ENCODE data around the gene SMYD3. TPM values are rescaled to one million over a fixed set of nuclear protein-coding genes. Genes with fewer than 3 reads are reported as not detected.

Gene SMYD3
- polyA plus RNA-seq, 1 donor from 2014 or later, result 35.9 TPM

DNA sequence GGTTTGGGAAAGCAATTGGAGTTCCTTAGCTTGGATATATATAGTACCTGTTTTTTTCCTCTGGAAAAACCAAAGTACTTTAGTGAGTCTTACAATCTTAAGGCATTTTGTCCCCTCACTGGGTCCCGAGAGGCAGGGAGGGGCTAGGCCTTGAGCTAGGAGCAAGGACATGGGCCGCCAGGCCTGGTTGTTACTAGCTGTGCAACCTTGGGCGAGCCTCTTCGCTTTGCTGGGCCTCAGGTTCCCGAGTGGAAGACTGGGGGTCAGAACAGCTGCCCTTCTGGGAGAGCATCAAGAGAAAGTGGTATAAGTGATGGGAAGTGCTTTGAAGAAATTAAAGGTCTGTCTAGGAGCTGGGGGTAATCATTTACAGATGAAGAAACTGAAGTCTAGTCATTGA is 799.1 kb downstream of the SMYD3 start:
- Mint-ChIP-seq H3K4me3 (no peak overlapping the region), H3K4me1 (peaks cover 0 to 3% (median 0%) of the 10 kb centered on the region in 3 donors), H3K27me3 (peaks cover 1% of the 10 kb centered on the region), H3K27ac (no peak overlapping the region), H3K36me3 (peaks cover 4% of the 10 kb centered on the region), H3K9me3 (no peaks in the 10 kb centered on the region)

DNA sequence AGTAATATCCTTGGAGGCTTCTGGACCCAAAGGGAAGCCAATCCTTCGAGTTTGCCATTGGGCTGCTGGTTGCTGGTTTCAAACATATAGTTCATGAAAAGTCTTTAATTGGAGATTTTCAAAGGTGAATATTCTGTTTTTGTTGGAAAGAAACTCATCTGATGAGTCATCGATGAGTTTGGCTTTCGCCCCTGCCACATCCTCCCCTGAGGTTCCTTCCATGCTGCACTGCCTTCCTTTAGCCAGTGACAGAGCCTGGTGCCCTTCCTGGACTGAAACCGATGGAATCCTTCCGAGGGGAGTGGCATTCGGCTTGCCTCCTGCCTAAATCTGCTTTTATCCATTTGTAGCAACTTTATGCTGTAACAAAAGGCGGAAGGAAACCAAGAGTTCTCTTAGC is 802.3 kb downstream of the SMYD3 start:
- H3K9me3 Mint-ChIP-seq, result no peaks in the 10 kb centered on the region
- peaks cover 4% of the 10 kb centered on the region for H3K36me3 Mint-ChIP-seq
- peaks cover 0 to 2% (median under 1%) of the 10 kb centered on the region in 3 donors for H3K4me1 Mint-ChIP-seq
- no peak overlapping the region for H3K27ac Mint-ChIP-seq
- peaks cover 1% of the 10 kb centered on the region for H3K27me3 Mint-ChIP-seq
- H3K4me3 Mint-ChIP-seq, result no peak overlapping the region

DNA sequence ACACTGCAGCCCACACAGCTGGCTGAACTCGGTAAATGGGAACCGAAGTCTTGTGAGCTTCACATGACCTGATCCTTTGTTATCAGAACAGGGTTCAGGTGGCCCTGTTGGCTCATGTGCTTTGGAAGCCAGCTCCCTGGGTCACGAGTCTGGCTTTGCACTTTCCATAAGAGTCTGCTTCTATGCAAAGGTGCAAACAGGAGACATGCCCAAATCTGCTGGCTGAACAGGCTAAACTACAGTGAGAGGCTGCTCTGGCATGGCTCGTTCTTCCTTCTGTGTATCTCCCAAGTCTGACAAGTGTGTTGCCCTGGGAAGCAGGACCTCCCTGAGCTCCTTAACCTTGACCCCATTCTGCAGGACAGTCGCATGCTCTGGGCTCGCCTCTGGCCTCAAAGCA is 802.7 kb downstream of the SMYD3 start:
- Mint-ChIP-seq H3K4me1 (peaks cover 3 to 6% (median 5%) of the 10 kb centered on the region in 3 donors), H3K4me3 (no peak overlapping the region), H3K9me3 (no peaks in the 10 kb centered on the region), H3K27me3 (peaks cover 1% of the 10 kb centered on the region), H3K27ac (no peak overlapping the region), H3K36me3 (peaks cover 4% of the 10 kb centered on the region)

DNA sequence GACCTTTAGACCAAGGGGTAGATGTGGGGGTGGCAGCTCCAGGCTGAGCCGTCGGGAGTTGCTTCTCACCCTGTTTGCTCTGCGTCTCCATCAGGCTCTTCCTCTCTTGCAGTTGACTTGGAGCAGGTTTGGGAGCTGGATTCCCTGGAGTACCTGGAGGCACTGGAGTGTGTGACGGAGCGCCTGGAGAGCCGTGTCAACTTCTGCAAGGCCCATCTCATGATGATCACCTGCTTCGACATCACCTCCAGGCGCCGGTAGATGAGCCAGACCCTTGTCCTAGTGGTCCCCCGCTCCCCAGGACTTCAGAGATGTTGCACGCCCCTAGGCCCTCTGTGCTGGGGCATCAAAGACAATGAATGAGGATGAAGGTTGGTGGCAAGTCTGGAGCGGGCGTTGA is 804.7 kb downstream of the SMYD3 start:
- H3K4me3 Mint-ChIP-seq, result no peak overlapping the region
- H3K27me3 Mint-ChIP-seq, result peaks cover 1% of the 10 kb centered on the region
- no peaks in the 10 kb centered on the region for H3K9me3 Mint-ChIP-seq

DNA sequence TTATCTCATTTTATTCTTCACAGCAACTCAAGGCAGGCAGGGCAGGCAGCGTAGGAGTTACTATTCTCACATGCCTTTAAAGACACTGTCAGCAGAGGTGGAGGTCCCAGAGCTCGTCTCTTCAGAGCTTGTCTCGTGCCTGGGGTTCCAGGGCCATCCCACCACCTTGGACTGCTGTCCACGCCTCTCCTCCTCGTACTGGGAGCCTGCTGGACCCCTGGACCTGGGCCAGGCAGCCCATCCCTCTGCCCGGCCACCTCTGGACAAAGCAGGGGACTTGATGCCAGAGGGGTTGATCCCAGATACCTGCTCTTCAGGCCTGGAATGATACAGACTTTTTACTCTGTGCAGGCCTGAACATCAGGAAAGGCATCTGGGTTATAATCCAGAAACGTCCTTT is 805.4 kb downstream of the SMYD3 start:
- no peak overlapping the region for H3K27ac Mint-ChIP-seq
- H3K9me3 Mint-ChIP-seq, result no peaks in the 10 kb centered on the region
- H3K4me1 Mint-ChIP-seq, result peaks cover 9 to 15% (median 14%) of the 10 kb centered on the region in 3 donors
- H3K36me3 Mint-ChIP-seq, result peaks cover 3% of the 10 kb centered on the region
- H3K27me3 Mint-ChIP-seq, result peaks cover 1% of the 10 kb centered on the region
- no peak overlapping the region for H3K4me3 Mint-ChIP-seq

More for the DNA sequence above, 804.7 kb downstream of the SMYD3 start:
- Mint-ChIP-seq H3K36me3 (peaks cover 3% of the 10 kb centered on the region), H3K27ac (no peak overlapping the region), H3K4me1 (peaks cover 9 to 15% (median 14%) of the 10 kb centered on the region in 3 donors)

DNA sequence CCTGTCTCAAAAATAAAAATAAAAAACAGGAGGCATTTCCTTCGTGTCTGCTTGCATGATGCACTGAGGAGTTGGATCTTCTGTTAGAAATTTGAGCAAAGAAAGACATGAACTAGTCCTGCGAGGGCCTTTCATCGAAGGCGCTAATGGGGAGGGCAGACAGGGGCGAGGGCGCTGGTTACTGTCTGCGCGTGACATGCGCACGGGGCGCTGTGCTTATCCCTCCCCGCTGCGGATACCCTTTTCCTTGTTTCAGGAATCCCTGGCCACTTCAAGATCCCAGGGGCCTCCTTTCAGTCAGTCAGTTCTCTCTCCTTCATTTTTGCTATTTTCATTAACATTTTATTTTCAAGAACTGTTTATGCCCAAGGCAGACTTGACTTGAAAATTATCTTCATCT is 806.4 kb downstream of the SMYD3 start:
- Mint-ChIP-seq H3K9me3 (no peaks in the 10 kb centered on the region), H3K27me3 (peaks cover 1% of the 10 kb centered on the region), H3K4me3 (no peak overlapping the region), H3K36me3 (peaks cover 3% of the 10 kb centered on the region), H3K27ac (no peak overlapping the region), H3K4me1 (peaks cover 9 to 15% (median 14%) of the 10 kb centered on the region in 3 donors)

Other genes with a start within 250 kb of the SMYD3 start
- gene TFB2M, start 59.0 kb upstream of the SMYD3 start, polyA plus RNA-seq, result 19.1 TPM
- gene CNST, start 59.2 kb upstream of the SMYD3 start, polyA plus RNA-seq, result 51.6 TPM
- 9.5 TPM for gene SCCPDH, start 217.1 kb upstream of the SMYD3 start, polyA plus RNA-seq